Activated CD4-positive, alpha-beta T cell treated with anti-CD3 and anti-CD28 coated beads, Interleukin-10, Interleukin-2, amounts not matched to agents 100 ng/mL and 50 ng/mL, durations not matched to agents 16 hours and 8 hours (primary cell): ENCODE data around the gene MARCHF3.
"Not testable (repeated sequence)": the region's sequence is repeated elsewhere in the genome, so short reads cannot be mapped to it uniquely, and the experiment has no call there.

Experiments used
- DNase-seq: peaks from one replicate; pipeline ENCODE4 v3.0.0-alpha.2; 2020

MARCHF3 gene

DNA sequence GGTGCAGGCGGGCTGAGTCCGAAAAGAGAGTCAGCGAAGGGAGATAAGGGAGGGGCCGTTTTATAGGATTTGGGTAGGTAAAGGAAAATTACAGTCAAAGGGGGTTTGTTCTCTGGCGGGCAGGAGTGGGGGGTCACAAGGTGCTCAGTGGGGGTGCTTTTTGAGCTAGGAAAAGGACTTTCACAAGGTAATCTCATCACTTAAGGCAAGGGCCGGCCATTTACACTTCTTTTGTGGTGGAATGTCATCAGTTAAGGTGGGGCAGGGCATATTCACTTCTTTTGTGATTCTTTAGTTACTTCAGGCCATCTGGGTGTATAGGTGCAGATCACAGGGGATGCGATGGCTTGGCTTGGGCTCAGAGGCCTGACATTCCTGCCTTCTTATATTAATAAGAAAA, 191.0 kb downstream of the MARCHF3 start:
- not testable (repeated sequence) for DNase-seq

DNA sequence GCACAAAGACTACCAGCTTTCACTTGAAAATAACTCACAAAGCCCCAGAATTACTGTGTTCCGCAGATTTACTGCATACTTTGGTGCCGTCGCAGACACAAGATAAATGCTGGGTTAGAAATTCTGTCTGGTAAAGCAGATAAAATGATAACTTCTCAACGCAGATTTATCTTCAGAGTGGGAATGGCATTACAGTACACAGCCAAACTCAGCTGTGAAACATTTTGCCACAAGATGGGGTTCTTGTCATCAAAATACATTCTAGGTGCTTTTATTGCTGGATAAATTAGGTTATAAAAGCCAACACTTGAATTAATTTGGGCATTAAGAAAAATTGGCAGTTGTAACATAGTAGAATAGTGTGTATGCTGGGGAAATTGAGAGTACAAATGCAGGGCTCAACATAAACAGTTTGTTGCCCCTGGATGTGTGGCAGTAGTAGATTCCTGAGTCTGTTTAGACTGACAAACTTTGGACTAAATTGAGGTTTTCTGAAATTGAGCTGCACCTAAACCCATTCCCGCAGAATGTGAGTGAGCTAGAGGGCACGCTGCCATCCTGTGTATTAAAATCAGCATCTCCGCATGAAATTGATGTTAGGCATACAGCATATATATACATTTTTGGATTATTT, 192.3 kb downstream of the MARCHF3 start:
- DNase-seq: no peak

DNA sequence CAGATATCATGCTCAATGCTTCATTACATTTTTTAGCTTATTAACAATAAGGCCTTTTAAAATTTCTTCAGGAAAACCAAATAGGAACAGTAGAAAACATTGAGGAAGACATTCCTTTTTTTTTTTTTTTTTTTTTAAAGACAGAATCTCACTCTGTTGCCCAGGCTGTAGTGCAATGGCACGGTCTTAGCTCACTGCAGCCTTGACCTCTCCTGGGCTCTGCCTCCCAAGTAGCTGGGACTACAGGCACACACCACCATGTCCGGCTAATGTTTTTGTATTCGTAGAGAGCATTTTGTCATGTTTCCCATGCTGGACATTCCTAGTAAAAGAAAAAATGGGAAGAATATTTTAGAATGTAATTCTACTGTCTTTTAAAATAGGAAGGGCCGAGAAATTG, 193.1 kb downstream of the MARCHF3 start:
- no peak for DNase-seq

DNA sequence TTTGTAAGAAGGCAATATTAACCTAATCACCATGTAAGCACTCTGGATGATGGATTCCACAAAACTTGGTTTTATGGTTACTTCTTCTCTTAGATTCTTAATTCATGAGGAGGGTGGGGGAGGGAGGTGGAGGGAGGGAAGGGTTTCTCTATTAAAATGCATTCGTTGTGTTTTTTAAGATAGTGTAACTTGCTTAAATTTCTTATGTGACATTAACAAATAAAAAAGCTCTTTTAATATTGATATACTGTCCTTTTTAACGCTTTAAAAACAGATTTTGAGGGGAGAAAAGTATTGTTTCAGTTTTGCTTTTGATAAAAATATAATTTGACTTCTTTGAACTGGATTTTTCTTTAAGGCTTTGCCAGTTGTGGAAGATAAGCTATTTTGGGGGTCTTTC, 193.6 kb downstream of the MARCHF3 start:
- DNase-seq: no peak

DNA sequence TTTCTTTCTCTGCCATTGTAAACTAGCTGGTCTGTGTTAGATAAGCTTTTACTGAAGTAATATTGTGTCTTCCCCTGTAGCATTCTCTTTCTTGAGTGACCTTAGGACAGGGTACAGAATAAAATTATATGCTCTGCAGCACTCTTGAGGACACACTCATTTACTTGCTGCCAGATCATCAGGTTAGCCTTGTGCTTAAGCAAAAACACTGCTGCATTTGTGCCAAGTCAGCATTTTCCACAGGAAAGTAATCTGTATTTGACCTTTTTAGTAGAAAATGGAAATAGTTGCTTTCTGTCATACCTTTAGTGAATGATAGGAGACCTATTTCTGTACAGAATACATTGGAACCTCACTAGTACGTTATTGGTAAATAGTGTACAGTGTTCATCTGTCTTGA, 199.2 kb downstream of the MARCHF3 start:
- no peak for DNase-seq

DNA sequence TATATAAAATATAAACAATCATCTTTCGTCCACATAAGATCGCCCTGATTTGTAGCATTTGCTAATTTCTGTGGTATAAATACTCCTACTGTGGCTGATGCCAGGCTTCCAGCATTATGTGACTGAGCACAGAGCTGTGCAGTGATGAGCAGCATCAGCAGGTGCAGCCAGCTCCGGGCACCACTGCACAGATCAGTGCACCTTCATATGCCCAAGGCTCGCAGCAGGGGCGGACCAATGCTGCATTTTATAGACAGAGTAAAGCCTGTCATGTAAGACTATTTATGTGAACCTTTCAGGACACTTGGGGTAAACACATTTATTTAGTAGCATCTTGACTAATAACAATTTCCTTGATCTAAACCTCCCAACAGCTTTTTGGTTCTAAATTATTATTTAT, 200.3 kb downstream of the MARCHF3 start:
- DNase-seq: no peak

DNA sequence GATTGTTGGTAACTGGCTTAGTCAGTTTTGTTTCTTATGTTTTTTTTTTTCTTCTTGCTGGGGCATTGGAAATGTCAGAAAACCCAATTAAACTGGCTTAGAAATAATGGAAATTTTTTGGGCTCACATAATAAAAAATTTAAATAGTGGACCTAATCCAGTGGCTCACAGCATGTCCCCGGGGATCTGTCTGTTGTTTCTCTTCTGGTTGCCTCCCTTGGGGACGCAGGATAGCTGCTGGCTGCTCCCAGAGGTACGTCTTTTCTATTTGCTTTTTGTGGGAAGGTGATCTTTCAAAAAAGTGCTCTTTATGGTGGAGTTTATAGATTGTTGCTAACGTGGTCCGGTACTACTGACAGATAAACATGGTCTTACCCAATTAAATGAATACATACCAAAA, 201.3 kb downstream of the MARCHF3 start:
- no peak for DNase-seq

DNA sequence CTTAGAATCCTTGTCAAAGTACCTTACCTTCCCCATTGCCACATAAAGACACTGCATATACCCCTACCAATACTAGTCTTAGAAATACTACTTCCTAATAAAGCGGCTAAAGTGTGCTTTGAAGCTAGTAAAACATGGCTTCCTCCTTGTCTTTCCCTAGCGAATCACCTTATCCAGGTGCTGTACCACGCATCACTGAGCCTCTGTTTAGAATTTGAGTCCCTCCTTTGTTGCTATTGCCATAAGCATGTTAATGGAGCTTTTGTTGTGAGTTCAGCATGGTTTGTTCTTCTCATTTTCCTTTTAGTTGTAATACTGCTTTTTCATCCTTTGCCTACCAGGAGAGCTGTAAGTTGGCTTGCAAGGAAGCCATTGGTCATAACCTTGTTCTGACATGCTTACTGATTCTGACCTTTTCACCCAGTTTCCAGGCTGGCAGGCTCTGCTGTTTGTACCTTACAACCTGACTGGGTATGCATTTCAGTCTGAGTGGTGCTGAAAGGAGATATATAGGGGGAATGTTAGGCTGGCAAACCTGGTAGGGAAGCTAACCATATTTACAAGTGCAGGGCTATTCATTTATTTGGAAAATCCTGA, 203.6 kb downstream of the MARCHF3 start:
- DNase-seq: no peak

DNA sequence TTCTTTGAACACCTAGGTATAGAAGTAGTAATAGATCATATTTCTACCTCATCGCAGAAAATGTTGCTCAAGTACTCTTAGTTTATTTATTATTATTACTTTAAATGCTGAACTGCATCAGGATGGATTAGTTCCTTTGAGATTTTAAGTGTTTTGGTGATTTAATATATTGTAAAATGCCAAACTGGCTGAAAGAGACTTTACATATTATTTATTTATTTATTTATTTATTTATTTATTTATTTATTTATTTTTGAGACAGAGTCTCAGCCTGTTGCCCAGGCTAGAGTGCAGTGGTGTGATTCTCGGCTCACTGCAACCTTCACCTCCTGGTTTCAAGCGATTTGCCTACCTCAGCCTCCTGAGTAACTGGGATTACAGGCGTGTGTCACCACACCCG, 211.1 kb downstream of the MARCHF3 start:
- DNase-seq: no peak

DNA sequence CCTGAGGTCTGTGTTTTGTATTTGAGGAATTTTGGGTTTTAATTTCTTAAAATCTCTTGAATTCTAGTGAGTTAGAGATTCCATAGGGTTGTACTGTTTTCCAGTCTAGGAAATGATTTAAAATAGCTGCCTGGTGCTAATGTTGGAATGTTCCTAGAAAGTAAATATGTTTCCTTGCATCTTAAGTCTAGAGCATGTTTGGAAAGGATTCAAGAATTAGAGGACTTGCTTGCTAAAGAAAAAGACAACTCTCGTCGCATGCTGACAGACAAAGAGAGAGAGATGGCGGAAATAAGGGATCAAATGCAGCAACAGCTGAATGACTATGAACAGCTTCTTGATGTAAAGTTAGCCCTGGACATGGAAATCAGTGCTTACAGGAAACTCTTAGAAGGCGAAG, 211.6 kb downstream of the MARCHF3 start:
- no peak for DNase-seq
